Pancreas (tissue), 10 donors: ENCODE results near the gene SPAG16. TPM values are rescaled to one million over a fixed set of nuclear protein-coding genes. Genes with fewer than 3 reads are reported as not detected.
"Not testable (repeated sequence)": the region's sequence is repeated elsewhere in the genome, so short reads cannot be mapped to it uniquely, and the experiment has no call there.

Experiments
- ATAC-seq, 4 donors: fragments of 200-7000 bp; cut with Tn5 transposase; one replicate each; pipeline versions ENCODE4 v1.8.0 to v1.9.1; 2020; ENCODE audit warnings: mild to moderate bottlenecking in 4 of 4, moderate library complexity in 4 of 4
- DNase-seq, 6 donors: peaks; one replicate each; pipeline ENCODE4 v3.0.0-alpha.2; 2020
- FAIRE-seq: peaks from 2 replicates; lab custom pipeline; 2012; peaks lifted over from hg19 to GRCh38; lab: Jason Lieb, UNC
- H3K27ac ChIP-seq, 4 donors: fragments of 200-600 bp; sonication (generic); 1 replicate in 3 of 4; 2 replicates in 1 of 4; pipeline versions ENCODE4 v1.5.0 to v1.8.0; 2020
- H3K27me3 ChIP-seq, 4 donors: fragments of 200-600 bp; one replicate each; pipeline ENCODE4 v1.8.0; 2021
- H3K36me3 ChIP-seq, 3 donors: fragments of 200-600 bp; sonication (generic) in 1 of 3; one replicate each; pipeline versions ENCODE4 v1.5.0 to v1.8.0; 2020 to 2021
- H3K4me1 ChIP-seq, 3 donors: fragments of 200-600 bp; one replicate each; pipeline ENCODE4 v1.8.0; 2021
- H3K4me3 ChIP-seq, 4 donors: fragments of 200-600 bp; sonication (generic) in 2 of 4; one replicate each; pipeline versions ENCODE4 v1.5.0 to v1.8.0; 2020 to 2021
- H3K9me3 ChIP-seq, 4 donors: fragments of 200-600 bp; one replicate each; pipeline ENCODE4 v1.8.0; 2021
- CTCF ChIP-seq, 4 donors: fragments of 200-600 bp; sonication (generic) in 3 of 4; IDR thresholded peaks; one replicate each; pipeline versions ENCODE4 v1.5.0 to v1.8.0; 2021; ENCODE audit warnings: antibody characterized with exemption in 4 of 4
- WGBS, 2 donors: extraction: QIAGEN DNeasy Blood & Tissue Kit; methylation state at CpG; one replicate each; pipeline ENCODE4 v1.1.7; 2013; 5-methylcytosine and 5-hydroxymethylcytosine counted together
- intact Hi-C, 3 donors: fragments of 100-400 bp; cut with DNase I; formaldehyde crosslinking; loops; one replicate each; pipeline versions ENCODE4 v1.11.1 to v1.14.2; 2022
- polyA plus RNA-seq, 2 donors: library from polyadenylated mRNA; stranded (reverse); fragments of 200-250 nt; gene quantifications; one replicate each; pipeline ENCODE4 v1.2.3, GENCODE V29; 2013
- total RNA-seq, 6 donors: library from RNA; stranded (reverse); fragmentation: NEBNext Ultra II Directional in 4 of 6; extraction: Animal tissue kit (Norgen Biotek cat#: 25700) in 4 of 6; gene quantifications; one replicate each; pipeline versions ENCODE4 v1.2.1 to v1.2.4, GENCODE V29; 2021 to 2023
- donor health status: healthy with polysubstance abuse.
- donor health status: DM: no; HTN: no; CAD: no; lungs with moderate emphysema.
- donor health status: DM: no; HTN: no; CAD: no.
- donor health status: control.
- donor health status: control.
- donor health status: Bipolar disorder and iron deficiency.
- donor health status: DM: yes; HTN: yes; CAD: no.
- donor health status: DM: no; HTN: no; CAD: no.
- donor health status: DM: no; HTN: no; CAD: no.
- donor health status: DM: yes; HTN: yes; CAD: no.

Gene SPAG16
- total and polyA plus RNA-seq, 8 donors: 9.7 to 25.7 (median 11.7) TPM

GRCh38 chr2:213989207-213989606 lies 704.9 kb downstream of the SPAG16 start:
- DNase-seq (no peak), FAIRE-seq (no peak), ATAC-seq (no peak)
- intact Hi-C loops: no loop called here
- TF ChIP-seq CTCF (IDR thresholded peaks at IDR 0.05): no peak
- Histone ChIP-seq H3K27ac (no peak overlapping the region), H3K9me3 (no peaks in the 10 kb centered on the region), H3K4me1 (no peaks in the 10 kb centered on the region), H3K27me3 (no peaks in the 10 kb centered on the region), H3K36me3 (no peaks in the 10 kb centered on the region), H3K4me3 (no peak overlapping the region)
- 89 to 91% methylated on average over 3 of the region's 3 CpGs for WGBS, 2 donors

- H3K27me3 ChIP-seq: no peaks in the 10 kb centered on the region
- no peaks in the 10 kb centered on the region for H3K4me1 ChIP-seq
- H3K9me3 ChIP-seq: no peaks in the 10 kb centered on the region
- no peak overlapping the region for H3K27ac ChIP-seq
- DNase-seq: no peak
- no peak overlapping the region for H3K4me3 ChIP-seq
- no peak for TF ChIP-seq CTCF (IDR thresholded peaks at IDR 0.05)
- no peak for ATAC-seq
- intact Hi-C loops: no loop called here
- 78 to 84% methylated on average over 5 of the region's 5 CpGs for WGBS, 2 donors
- no peaks in the 10 kb centered on the region for H3K36me3 ChIP-seq
- FAIRE-seq: no peak
Observed at GRCh38 chr2:213991453-213992108, 707.3 kb downstream of the SPAG16 start.

- no peaks in the 10 kb centered on the region for H3K9me3 ChIP-seq
- H3K27ac ChIP-seq: no peak overlapping the region
- DNase-seq (no peak), ATAC-seq (peak in 2 of 4 donors; percentile 62 to 84), FAIRE-seq (no peak)
- intact Hi-C loops: no loop called here
- no peaks in the 10 kb centered on the region for H3K27me3 ChIP-seq
- no peaks in the 10 kb centered on the region for H3K4me1 ChIP-seq
- TF ChIP-seq CTCF (IDR thresholded peaks at IDR 0.05): no peak
- H3K4me3 ChIP-seq: no peak overlapping the region
- WGBS, 2 donors: 77 to 86% methylated on average over 1 of the region's 1 CpG
- no peaks in the 10 kb centered on the region for H3K36me3 ChIP-seq
Observed at GRCh38 chr2:213995400-213996105, 711.3 kb downstream of the SPAG16 start.

GRCh38 chr2:213998976-213999375 lies 714.7 kb downstream of the SPAG16 start:
- H3K4me3 ChIP-seq, FAIRE-seq, H3K27ac ChIP-seq, intact Hi-C loops, ATAC-seq, H3K9me3 ChIP-seq, DNase-seq, H3K4me1 ChIP-seq, H3K36me3 ChIP-seq, H3K27me3 ChIP-seq: not testable (repeated sequence)
- 34 to 42% methylated on average over 3 of the region's 3 CpGs for WGBS, 2 donors

- ATAC-seq: no peak
- Histone ChIP-seq H3K36me3 (no peaks in the 10 kb centered on the region), H3K4me3 (no peak overlapping the region), H3K4me1 (no peaks in the 10 kb centered on the region), H3K9me3 (no peaks in the 10 kb centered on the region), H3K27me3 (no peaks in the 10 kb centered on the region), H3K27ac (no peak overlapping the region)
- WGBS, 2 donors: 66 to 75% methylated on average over 6 of the region's 6 CpGs
- intact Hi-C loops: no loop called here
- no peak for TF ChIP-seq CTCF (IDR thresholded peaks at IDR 0.05)
- no peak for FAIRE-seq
- no peak for DNase-seq
Observed at GRCh38 chr2:214004463-214004862, 720.2 kb downstream of the SPAG16 start.
